Lower leg skin (tissue), 3 donors: ENCODE measurements around the gene FGGY.

Experiments used
- CTCF ChIP-seq, 3 donors: fragments of 450-650 bp; IDR thresholded peaks; one replicate each; pipeline ENCODE4 v1.5.1; 2016; ENCODE audit warnings: antibody characterized with exemption in 3 of 3, mild to moderate bottlenecking in 3 of 3, moderate library complexity in 2 of 3
- POLR2A ChIP-seq, 2 donors: fragments of 450-650 bp; IDR thresholded peaks; one replicate each; pipeline ENCODE4 v1.6.1; 2016 to 2017; ENCODE audit warnings: antibody characterized with exemption in 2 of 2, mild to moderate bottlenecking in 1 of 2, moderate library complexity in 1 of 2

- no peak for TF ChIP-seq CTCF (IDR thresholded peaks at IDR 0.05)
- TF ChIP-seq POLR2A (IDR thresholded peaks at IDR 0.05), result no peak
These were observed 62.4 kb downstream of the FGGY start for GRCh38 chr1:59359325-59359724.
